Keratinocyte (primary cell): ENCODE results near the gene DRGX.

Experiments
- EZH2 ChIP-seq: IDR thresholded peaks from one replicate; pipeline ENCODE4 v1.6.1; 2012; ENCODE audit warnings: inconsistent platforms, mild to moderate bottlenecking, low read length, moderate library complexity
- TF ChIP-seq, protein P1 (sequence below), 3 experiments: IDR thresholded peaks in 1 of 3; conservative IDR thresholded peaks in 1 of 3; optimal IDR thresholded peaks in 1 of 3; 2 replicates in 2 of 3; 3 replicates in 1 of 3; pipeline versions ENCODE3 to v1.5.1; 2011; ENCODE audit warnings: low read length in 3 of 3, mild to moderate bottlenecking in 3 of 3, moderate library complexity in 2 of 3, control low read depth in 1 of 3, inconsistent platforms in 1 of 3; ENCODE audit not compliant: insufficient read depth in 2 of 3; ENCODE audit errors: extremely low read depth in 1 of 3

DNA sequence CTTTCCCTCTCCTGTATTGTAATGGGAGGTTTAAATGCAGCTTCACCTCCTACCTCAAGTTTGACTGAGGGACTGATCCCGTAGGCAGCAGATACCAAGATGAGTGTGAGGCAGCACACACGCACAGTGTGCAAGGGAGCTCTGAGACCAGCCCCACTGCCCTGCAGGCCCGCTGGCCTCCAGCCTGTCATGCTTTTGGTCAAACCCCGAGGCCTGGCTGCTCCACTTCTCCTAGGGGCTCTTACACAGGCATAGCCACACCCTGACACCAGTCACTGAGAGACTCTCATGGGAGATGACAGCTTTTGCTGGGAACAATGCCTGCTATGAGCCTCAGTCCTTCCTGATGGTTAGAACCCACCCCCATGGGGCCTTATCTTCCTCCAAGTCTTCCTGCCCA is 27.6 kb downstream of the DRGX start:
- TF ChIP-seq, protein P1, sequence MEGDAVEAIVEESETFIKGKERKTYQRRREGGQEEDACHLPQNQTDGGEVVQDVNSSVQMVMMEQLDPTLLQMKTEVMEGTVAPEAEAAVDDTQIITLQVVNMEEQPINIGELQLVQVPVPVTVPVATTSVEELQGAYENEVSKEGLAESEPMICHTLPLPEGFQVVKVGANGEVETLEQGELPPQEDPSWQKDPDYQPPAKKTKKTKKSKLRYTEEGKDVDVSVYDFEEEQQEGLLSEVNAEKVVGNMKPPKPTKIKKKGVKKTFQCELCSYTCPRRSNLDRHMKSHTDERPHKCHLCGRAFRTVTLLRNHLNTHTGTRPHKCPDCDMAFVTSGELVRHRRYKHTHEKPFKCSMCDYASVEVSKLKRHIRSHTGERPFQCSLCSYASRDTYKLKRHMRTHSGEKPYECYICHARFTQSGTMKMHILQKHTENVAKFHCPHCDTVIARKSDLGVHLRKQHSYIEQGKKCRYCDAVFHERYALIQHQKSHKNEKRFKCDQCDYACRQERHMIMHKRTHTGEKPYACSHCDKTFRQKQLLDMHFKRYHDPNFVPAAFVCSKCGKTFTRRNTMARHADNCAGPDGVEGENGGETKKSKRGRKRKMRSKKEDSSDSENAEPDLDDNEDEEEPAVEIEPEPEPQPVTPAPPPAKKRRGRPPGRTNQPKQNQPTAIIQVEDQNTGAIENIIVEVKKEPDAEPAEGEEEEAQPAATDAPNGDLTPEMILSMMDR (optimal IDR thresholded peaks at IDR 0.05 in 1 of 3, IDR thresholded peaks at IDR 0.05 in 1 of 3, conservative IDR thresholded peaks at IDR 0.05 in 1 of 3; ENCODE audit: extremely low read depth in 1 of 3, insufficient read depth in 2 of 3, low read length in 3 of 3), result no peak
- TF ChIP-seq EZH2, result no peak
